GM23338 (cell line): ENCODE data around the gene TOM1L2.
A peak's percentile ranks its signal among the peaks of the same experiment; 100 is the strongest.

Experiments used
- CREB1 ChIP-seq: fragments of 250-450 bp; sonication (Bioruptor Pico); IDR thresholded peaks from 2 replicates; pipeline ENCODE4 v1.5.0; 2020; ENCODE audit warnings: low read depth, mild to moderate bottlenecking, moderate library complexity
- ETS1 ChIP-seq: IDR thresholded peaks from 2 replicates; pipeline ENCODE4 v1.6.1; 2016; ENCODE audit warnings: antibody characterized with exemption
- EZH2 ChIP-seq: fragments of 200-600 bp; sonication (generic); IDR thresholded peaks from one replicate; pipeline ENCODE4 v1.8.0; 2017; ENCODE audit warnings: antibody characterized with exemption, mild to moderate bottlenecking, low read depth; ENCODE audit not compliant: unreplicated experiment
- EZH2phosphoT487 ChIP-seq: fragments of 200-600 bp; sonication (generic); IDR thresholded peaks from one replicate; pipeline ENCODE4 v1.8.1; 2018; ENCODE audit warnings: antibody characterized with exemption; ENCODE audit not compliant: unreplicated experiment
- POLR2AphosphoS5 ChIP-seq: IDR thresholded peaks from 2 replicates; pipeline ENCODE4 v1.6.1; 2016; ENCODE audit warnings: antibody characterized with exemption, low read depth
- STAT1 ChIP-seq: IDR thresholded peaks from one replicate; pipeline ENCODE4 v1.6.1; 2016; ENCODE audit warnings: antibody characterized with exemption; ENCODE audit not compliant: unreplicated experiment
- ZNF331 ChIP-seq: fragments of 250-450 bp; sonication (Bioruptor Pico); IDR thresholded peaks from 2 replicates; pipeline ENCODE4 v1.5.0; 2020; ENCODE audit warnings: low read depth, mild to moderate bottlenecking, moderate library complexity
- TF ChIP-seq, protein P1 (sequence below), 2 experiments: fragments of 200-600 bp in 1 of 2; sonication (generic) in 1 of 2; conservative IDR thresholded peaks; 2 replicates each; pipeline versions ENCODE4 v1.5.1 to v1.6.1; 2016 to 2017; ENCODE audit warnings: antibody characterized with exemption in 2 of 2, low read depth in 2 of 2, mild to moderate bottlenecking in 2 of 2, moderate library complexity in 1 of 2
- TF ChIP-seq, protein P2 (sequence below): IDR thresholded peaks from one replicate; pipeline ENCODE4 v1.6.1; 2018; ENCODE audit warnings: antibody characterized with exemption; ENCODE audit not compliant: unreplicated experiment
- TF ChIP-seq, protein P3 (sequence below): fragments of 250-450 bp; sonication (Bioruptor Pico); IDR thresholded peaks from 2 replicates; pipeline ENCODE4 v1.5.0; 2020; ENCODE audit warnings: mild to moderate bottlenecking, moderate library complexity

- TF ChIP-seq, protein P1, sequence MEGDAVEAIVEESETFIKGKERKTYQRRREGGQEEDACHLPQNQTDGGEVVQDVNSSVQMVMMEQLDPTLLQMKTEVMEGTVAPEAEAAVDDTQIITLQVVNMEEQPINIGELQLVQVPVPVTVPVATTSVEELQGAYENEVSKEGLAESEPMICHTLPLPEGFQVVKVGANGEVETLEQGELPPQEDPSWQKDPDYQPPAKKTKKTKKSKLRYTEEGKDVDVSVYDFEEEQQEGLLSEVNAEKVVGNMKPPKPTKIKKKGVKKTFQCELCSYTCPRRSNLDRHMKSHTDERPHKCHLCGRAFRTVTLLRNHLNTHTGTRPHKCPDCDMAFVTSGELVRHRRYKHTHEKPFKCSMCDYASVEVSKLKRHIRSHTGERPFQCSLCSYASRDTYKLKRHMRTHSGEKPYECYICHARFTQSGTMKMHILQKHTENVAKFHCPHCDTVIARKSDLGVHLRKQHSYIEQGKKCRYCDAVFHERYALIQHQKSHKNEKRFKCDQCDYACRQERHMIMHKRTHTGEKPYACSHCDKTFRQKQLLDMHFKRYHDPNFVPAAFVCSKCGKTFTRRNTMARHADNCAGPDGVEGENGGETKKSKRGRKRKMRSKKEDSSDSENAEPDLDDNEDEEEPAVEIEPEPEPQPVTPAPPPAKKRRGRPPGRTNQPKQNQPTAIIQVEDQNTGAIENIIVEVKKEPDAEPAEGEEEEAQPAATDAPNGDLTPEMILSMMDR (conservative IDR thresholded peaks at IDR 0.05; ENCODE audit: low read depth in 2 of 2), result peak; percentile 66 to 78
- no peak for TF ChIP-seq EZH2
- no peak for TF ChIP-seq EZH2phosphoT487
- TF ChIP-seq, protein P2, sequence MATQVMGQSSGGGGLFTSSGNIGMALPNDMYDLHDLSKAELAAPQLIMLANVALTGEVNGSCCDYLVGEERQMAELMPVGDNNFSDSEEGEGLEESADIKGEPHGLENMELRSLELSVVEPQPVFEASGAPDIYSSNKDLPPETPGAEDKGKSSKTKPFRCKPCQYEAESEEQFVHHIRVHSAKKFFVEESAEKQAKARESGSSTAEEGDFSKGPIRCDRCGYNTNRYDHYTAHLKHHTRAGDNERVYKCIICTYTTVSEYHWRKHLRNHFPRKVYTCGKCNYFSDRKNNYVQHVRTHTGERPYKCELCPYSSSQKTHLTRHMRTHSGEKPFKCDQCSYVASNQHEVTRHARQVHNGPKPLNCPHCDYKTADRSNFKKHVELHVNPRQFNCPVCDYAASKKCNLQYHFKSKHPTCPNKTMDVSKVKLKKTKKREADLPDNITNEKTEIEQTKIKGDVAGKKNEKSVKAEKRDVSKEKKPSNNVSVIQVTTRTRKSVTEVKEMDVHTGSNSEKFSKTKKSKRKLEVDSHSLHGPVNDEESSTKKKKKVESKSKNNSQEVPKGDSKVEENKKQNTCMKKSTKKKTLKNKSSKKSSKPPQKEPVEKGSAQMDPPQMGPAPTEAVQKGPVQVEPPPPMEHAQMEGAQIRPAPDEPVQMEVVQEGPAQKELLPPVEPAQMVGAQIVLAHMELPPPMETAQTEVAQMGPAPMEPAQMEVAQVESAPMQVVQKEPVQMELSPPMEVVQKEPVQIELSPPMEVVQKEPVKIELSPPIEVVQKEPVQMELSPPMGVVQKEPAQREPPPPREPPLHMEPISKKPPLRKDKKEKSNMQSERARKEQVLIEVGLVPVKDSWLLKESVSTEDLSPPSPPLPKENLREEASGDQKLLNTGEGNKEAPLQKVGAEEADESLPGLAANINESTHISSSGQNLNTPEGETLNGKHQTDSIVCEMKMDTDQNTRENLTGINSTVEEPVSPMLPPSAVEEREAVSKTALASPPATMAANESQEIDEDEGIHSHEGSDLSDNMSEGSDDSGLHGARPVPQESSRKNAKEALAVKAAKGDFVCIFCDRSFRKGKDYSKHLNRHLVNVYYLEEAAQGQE, result no peak
- no peak for TF ChIP-seq ZNF331 (CRISPR knock-in tag)
- TF ChIP-seq CREB1 (CRISPR knock-in tag), result no peak
- TF ChIP-seq POLR2AphosphoS5, result no peak
- TF ChIP-seq ETS1, result no peak
- no peak for TF ChIP-seq STAT1
- TF ChIP-seq, protein P3, sequence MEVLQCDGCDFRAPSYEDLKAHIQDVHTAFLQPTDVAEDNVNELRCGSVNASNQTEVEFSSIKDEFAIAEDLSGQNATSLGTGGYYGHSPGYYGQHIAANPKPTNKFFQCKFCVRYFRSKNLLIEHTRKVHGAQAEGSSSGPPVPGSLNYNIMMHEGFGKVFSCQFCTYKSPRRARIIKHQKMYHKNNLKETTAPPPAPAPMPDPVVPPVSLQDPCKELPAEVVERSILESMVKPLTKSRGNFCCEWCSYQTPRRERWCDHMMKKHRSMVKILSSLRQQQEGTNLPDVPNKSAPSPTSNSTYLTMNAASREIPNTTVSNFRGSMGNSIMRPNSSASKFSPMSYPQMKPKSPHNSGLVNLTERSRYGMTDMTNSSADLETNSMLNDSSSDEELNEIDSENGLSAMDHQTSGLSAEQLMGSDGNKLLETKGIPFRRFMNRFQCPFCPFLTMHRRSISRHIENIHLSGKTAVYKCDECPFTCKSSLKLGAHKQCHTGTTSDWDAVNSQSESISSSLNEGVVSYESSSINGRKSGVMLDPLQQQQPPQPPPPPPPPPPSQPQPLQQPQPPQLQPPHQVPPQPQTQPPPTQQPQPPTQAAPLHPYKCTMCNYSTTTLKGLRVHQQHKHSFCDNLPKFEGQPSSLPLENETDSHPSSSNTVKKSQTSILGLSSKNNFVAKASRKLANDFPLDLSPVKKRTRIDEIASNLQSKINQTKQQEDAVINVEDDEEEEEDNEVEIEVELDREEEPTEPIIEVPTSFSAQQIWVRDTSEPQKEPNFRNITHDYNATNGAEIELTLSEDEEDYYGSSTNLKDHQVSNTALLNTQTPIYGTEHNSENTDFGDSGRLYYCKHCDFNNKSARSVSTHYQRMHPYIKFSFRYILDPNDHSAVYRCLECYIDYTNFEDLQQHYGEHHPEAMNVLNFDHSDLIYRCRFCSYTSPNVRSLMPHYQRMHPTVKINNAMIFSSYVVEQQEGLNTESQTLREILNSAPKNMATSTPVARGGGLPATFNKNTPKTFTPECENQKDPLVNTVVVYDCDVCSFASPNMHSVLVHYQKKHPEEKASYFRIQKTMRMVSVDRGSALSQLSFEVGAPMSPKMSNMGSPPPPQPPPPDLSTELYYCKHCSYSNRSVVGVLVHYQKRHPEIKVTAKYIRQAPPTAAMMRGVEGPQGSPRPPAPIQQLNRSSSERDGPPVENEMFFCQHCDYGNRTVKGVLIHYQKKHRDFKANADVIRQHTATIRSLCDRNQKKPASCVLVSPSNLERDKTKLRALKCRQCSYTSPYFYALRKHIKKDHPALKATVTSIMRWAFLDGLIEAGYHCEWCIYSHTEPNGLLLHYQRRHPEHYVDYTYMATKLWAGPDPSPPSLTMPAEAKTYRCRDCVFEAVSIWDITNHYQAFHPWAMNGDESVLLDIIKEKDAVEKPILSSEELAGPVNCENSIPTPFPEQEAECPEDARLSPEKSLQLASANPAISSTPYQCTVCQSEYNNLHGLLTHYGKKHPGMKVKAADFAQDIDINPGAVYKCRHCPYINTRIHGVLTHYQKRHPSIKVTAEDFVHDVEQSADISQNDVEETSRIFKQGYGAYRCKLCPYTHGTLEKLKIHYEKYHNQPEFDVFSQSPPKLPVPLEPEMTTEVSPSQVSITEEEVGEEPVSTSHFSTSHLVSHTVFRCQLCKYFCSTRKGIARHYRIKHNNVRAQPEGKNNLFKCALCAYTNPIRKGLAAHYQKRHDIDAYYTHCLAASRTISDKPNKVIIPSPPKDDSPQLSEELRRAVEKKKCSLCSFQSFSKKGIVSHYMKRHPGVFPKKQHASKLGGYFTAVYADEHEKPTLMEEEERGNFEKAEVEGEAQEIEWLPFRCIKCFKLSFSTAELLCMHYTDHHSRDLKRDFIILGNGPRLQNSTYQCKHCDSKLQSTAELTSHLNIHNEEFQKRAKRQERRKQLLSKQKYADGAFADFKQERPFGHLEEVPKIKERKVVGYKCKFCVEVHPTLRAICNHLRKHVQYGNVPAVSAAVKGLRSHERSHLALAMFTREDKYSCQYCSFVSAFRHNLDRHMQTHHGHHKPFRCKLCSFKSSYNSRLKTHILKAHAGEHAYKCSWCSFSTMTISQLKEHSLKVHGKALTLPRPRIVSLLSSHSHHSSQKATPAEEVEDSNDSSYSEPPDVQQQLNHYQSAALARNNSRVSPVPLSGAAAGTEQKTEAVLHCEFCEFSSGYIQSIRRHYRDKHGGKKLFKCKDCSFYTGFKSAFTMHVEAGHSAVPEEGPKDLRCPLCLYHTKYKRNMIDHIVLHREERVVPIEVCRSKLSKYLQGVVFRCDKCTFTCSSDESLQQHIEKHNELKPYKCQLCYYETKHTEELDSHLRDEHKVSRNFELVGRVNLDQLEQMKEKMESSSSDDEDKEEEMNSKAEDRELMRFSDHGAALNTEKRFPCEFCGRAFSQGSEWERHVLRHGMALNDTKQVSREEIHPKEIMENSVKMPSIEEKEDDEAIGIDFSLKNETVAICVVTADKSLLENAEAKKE (CRISPR knock-in tag), result no peak
Observed at GRCh38 chr17:17994271-17995069, 22.3 kb upstream of the TOM1L2 start.
